ENCODE measurements around the gene ZNF416.

Gene ZNF416

GRCh38 chr19:57583521-57584416, 5.1 kb upstream of the ZNF416 start, which contains the start of gene ZIK1:
Gene ZIK1 (plus strand): TSS chr19:57584145. CDS start chr19:57584357, 212 bp downstream.
- Histone ChIP-seq H3K9me3 (ENCODE audit: control insufficient read depth, insufficient read depth, low read length) (no peaks in the 10 kb centered on the region), H3K4me3 (ENCODE audit: low read depth, low read length) (peak within 1 kb of the TSS; percentile 96), H3K36me3 (ENCODE audit: control insufficient read depth, insufficient read depth, low read length) (peaks cover 12% of the 10 kb centered on the region)

DNA sequence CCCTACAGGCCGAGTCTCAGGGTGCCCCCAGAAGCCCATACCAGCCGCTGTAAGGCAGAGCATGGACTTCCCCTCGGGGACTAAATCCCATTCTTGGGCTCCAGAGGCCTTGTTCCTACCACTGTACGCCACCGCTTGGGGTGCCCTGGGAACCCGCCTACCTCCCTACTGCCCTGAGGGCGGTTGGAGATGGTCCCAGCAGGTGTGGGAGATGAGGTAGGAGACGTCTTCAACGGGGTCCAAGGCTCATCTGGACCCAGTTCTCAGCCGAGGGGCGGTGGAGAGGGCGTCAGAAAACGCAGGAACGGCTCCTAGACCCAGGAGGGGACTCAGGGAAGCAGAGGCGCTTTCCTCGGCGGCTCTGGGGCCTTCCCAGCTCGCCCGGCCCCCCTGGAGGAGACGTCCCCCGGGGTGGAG, 4.4 kb upstream of the ZNF416 start:
- peak overlapping the region; percentile 96 for H3K4me3 ChIP-seq (ENCODE audit: low read depth, low read length)
- peaks cover 6% of the 10 kb centered on the region for H3K36me3 ChIP-seq (ENCODE audit: control insufficient read depth, insufficient read depth, low read length)
- H3K9ac ChIP-seq (ENCODE audit: low read depth, low read length): peak overlapping the region; percentile 87
- no peaks in the 10 kb centered on the region for H3K4me1 ChIP-seq (ENCODE audit: control insufficient read depth, insufficient read depth, low read length)
- H3K27me3 ChIP-seq (ENCODE audit: control insufficient read depth, insufficient read depth, low read length): peaks cover 6% of the 10 kb centered on the region
- no peaks in the 10 kb centered on the region for H3K9me3 ChIP-seq (ENCODE audit: control insufficient read depth, insufficient read depth, low read length)

More at GRCh38 chr19:57583521-57584416, 5.1 kb upstream of the ZNF416 start, which contains the start of gene ZIK1:
- H3K4me1 ChIP-seq (ENCODE audit: control insufficient read depth, insufficient read depth, low read length): no peaks in the 10 kb centered on the region
- H3K27me3 ChIP-seq (ENCODE audit: control insufficient read depth, insufficient read depth, low read length): peaks cover 6% of the 10 kb centered on the region
- peak within 1 kb of the TSS; percentile 87 for H3K9ac ChIP-seq (ENCODE audit: low read depth, low read length)

- Histone ChIP-seq H3K27me3 (ENCODE audit: control insufficient read depth, insufficient read depth, low read length) (peaks cover 2% of the 10 kb centered on the region), H3K36me3 (ENCODE audit: control insufficient read depth, insufficient read depth, low read length) (peaks cover 48% of the 10 kb centered on the region), H3K4me3 (ENCODE audit: low read depth, low read length) (no peak overlapping the region), H3K4me1 (ENCODE audit: control insufficient read depth, insufficient read depth, low read length) (peaks cover 3% of the 10 kb centered on the region), H3K9ac (ENCODE audit: low read depth, low read length) (no peak overlapping the region), H3K9me3 (ENCODE audit: control insufficient read depth, insufficient read depth, low read length) (peaks cover 13% of the 10 kb centered on the region)
Measured at GRCh38 chr19:57576661-57577060, 2.0 kb downstream of the ZNF416 start.

- Histone ChIP-seq H3K4me3 (ENCODE audit: low read depth, low read length) (no peak overlapping the region), H3K9me3 (ENCODE audit: control insufficient read depth, insufficient read depth, low read length) (peaks cover 27% of the 10 kb centered on the region), H3K27me3 (ENCODE audit: control insufficient read depth, insufficient read depth, low read length) (no peaks in the 10 kb centered on the region), H3K36me3 (ENCODE audit: control insufficient read depth, insufficient read depth, low read length) (peaks cover 48% of the 10 kb centered on the region), H3K4me1 (ENCODE audit: control insufficient read depth, insufficient read depth, low read length) (no peaks in the 10 kb centered on the region), H3K9ac (ENCODE audit: low read depth, low read length) (no peak overlapping the region)
Measured at GRCh38 chr19:57572415-57572947, 6.2 kb downstream of the ZNF416 start.

GRCh38 chr19:57570707-57571106, 8.0 kb downstream of the ZNF416 start:
- Histone ChIP-seq H3K4me3 (ENCODE audit: low read depth, low read length) (no peak overlapping the region), H3K27me3 (ENCODE audit: control insufficient read depth, insufficient read depth, low read length) (no peaks in the 10 kb centered on the region), H3K4me1 (ENCODE audit: control insufficient read depth, insufficient read depth, low read length) (no peaks in the 10 kb centered on the region), H3K36me3 (ENCODE audit: control insufficient read depth, insufficient read depth, low read length) (peaks cover 38% of the 10 kb centered on the region), H3K9ac (ENCODE audit: low read depth, low read length) (no peak overlapping the region), H3K9me3 (ENCODE audit: control insufficient read depth, insufficient read depth, low read length) (peaks cover 34% of the 10 kb centered on the region)

GRCh38 chr19:57566396-57567265, 12.1 kb downstream of the ZNF416 start:
- H3K4me1 ChIP-seq (ENCODE audit: control insufficient read depth, insufficient read depth, low read length): no peaks in the 10 kb centered on the region
- H3K27me3 ChIP-seq (ENCODE audit: control insufficient read depth, insufficient read depth, low read length): no peaks in the 10 kb centered on the region
- no peaks in the 10 kb centered on the region for H3K36me3 ChIP-seq (ENCODE audit: control insufficient read depth, insufficient read depth, low read length)
- peaks cover 28% of the 10 kb centered on the region for H3K9me3 ChIP-seq (ENCODE audit: control insufficient read depth, insufficient read depth, low read length)
- no peak overlapping the region for H3K4me3 ChIP-seq (ENCODE audit: low read depth, low read length)
- no peak overlapping the region for H3K9ac ChIP-seq (ENCODE audit: low read depth, low read length)

DNA sequence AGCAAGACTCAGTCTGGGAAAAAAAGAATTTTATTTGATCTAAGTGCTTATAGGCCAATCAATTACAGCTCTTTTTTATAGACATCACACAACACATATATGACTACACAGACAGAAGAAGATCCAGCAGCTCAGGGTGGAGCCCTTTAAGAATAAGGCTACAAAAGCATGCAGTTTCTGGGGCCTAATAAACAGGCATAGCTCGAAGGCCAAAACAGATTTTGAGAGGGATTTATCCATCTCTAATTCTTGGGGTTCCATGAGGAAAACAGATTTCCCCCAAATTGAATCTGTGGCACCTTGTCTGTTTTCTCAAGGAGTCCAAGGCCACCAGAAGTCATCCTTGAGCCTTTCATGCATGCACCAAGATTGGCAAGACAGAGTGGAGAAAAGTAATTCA, 15.2 kb downstream of the ZNF416 start:
- no peaks in the 10 kb centered on the region for H3K4me1 ChIP-seq (ENCODE audit: control insufficient read depth, insufficient read depth, low read length)
- H3K9me3 ChIP-seq (ENCODE audit: control insufficient read depth, insufficient read depth, low read length): peaks cover 17% of the 10 kb centered on the region
- no peaks in the 10 kb centered on the region for H3K36me3 ChIP-seq (ENCODE audit: control insufficient read depth, insufficient read depth, low read length)
- no peaks in the 10 kb centered on the region for H3K27me3 ChIP-seq (ENCODE audit: control insufficient read depth, insufficient read depth, low read length)
- H3K4me3 ChIP-seq (ENCODE audit: low read depth, low read length): no peak overlapping the region
- no peak overlapping the region for H3K9ac ChIP-seq (ENCODE audit: low read depth, low read length)

DNA sequence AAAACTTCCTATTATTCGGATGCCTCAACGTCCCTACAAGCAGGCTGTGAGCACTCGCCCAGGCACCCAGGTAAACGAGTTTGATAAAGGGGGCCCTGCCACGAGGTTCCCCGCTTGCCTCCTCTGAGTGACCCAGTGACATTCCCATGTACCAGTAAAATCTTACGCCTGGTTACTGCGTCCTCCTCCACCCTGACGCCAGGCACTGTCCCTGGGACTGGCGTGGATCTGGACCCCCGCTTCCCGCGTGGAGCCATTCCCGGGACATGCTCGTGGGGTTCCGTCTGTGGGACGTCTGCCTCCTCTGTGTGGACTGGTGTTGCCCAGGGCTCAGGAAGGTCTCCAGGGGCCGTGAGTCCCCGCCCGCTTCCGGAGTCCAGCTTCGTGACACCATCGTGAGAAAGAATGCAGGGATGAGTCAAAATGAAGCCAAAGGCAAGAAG, 18.6 kb downstream of the ZNF416 start:
- peaks cover 3% of the 10 kb centered on the region for H3K9me3 ChIP-seq (ENCODE audit: control insufficient read depth, insufficient read depth, low read length)
- peaks cover 6% of the 10 kb centered on the region for H3K36me3 ChIP-seq (ENCODE audit: control insufficient read depth, insufficient read depth, low read length)
- peak overlapping the region; percentile 97 for H3K4me3 ChIP-seq (ENCODE audit: low read depth, low read length)
- H3K9ac ChIP-seq (ENCODE audit: low read depth, low read length): no peak overlapping the region
- H3K4me1 ChIP-seq (ENCODE audit: control insufficient read depth, insufficient read depth, low read length): peaks cover 4% of the 10 kb centered on the region
- no peaks in the 10 kb centered on the region for H3K27me3 ChIP-seq (ENCODE audit: control insufficient read depth, insufficient read depth, low read length)

GRCh38 chr19:57559404-57560025, 19.2 kb downstream of the ZNF416 start, which contains the start of gene ZNF550:
Gene ZNF550 (minus strand): TSS chr19:57559863. CDS start chr19:57559682, 181 bp downstream.
- Histone ChIP-seq H3K9ac (ENCODE audit: low read depth, low read length) (peak within 1 kb of the TSS; percentile 87), H3K27me3 (ENCODE audit: control insufficient read depth, insufficient read depth, low read length) (no peaks in the 10 kb centered on the region), H3K4me1 (ENCODE audit: control insufficient read depth, insufficient read depth, low read length) (peaks cover 4% of the 10 kb centered on the region), H3K4me3 (ENCODE audit: low read depth, low read length) (peak within 1 kb of the TSS; percentile 97), H3K9me3 (ENCODE audit: control insufficient read depth, insufficient read depth, low read length) (no peaks in the 10 kb centered on the region), H3K36me3 (ENCODE audit: control insufficient read depth, insufficient read depth, low read length) (peaks cover 7% of the 10 kb centered on the region)

GRCh38 chr19:57559008-57559403, 19.7 kb downstream of the ZNF416 start:
- peaks cover 4% of the 10 kb centered on the region for H3K4me1 ChIP-seq (ENCODE audit: control insufficient read depth, insufficient read depth, low read length)
- H3K9me3 ChIP-seq (ENCODE audit: control insufficient read depth, insufficient read depth, low read length): no peaks in the 10 kb centered on the region
- peak overlapping the region; percentile 87 for H3K9ac ChIP-seq (ENCODE audit: low read depth, low read length)
- H3K36me3 ChIP-seq (ENCODE audit: control insufficient read depth, insufficient read depth, low read length): peaks cover 12% of the 10 kb centered on the region
- no peaks in the 10 kb centered on the region for H3K27me3 ChIP-seq (ENCODE audit: control insufficient read depth, insufficient read depth, low read length)
- peak overlapping the region; percentile 97 for H3K4me3 ChIP-seq (ENCODE audit: low read depth, low read length)

GRCh38 chr19:57558525-57558924, 20.2 kb downstream of the ZNF416 start:
- Histone ChIP-seq H3K4me3 (ENCODE audit: low read depth, low read length) (peak overlapping the region; percentile 97), H3K9ac (ENCODE audit: low read depth, low read length) (no peak overlapping the region), H3K27me3 (ENCODE audit: control insufficient read depth, insufficient read depth, low read length) (no peaks in the 10 kb centered on the region), H3K36me3 (ENCODE audit: control insufficient read depth, insufficient read depth, low read length) (peaks cover 13% of the 10 kb centered on the region), H3K4me1 (ENCODE audit: control insufficient read depth, insufficient read depth, low read length) (peaks cover 4% of the 10 kb centered on the region), H3K9me3 (ENCODE audit: control insufficient read depth, insufficient read depth, low read length) (no peaks in the 10 kb centered on the region)

Measured in iPS-15b (cell line).